ENCODE data around the gene LSM6.
A peak's percentile ranks its signal among the peaks of the same experiment; 100 is the strongest.

Gene LSM6

GRCh38 chr4:146175541-146176453 is at the start of gene LSM6:
Gene LSM6, plus strand, starts transcription at chr4:146175718. Its CDS starts 7,204 bp downstream, at chr4:146182922.
- peak; percentile 88 for DNase-seq (ENCODE audit: low spot score)

GRCh38 chr4:146132445-146132844 is 43.1 kb upstream of the LSM6 start:
- DNase-seq (ENCODE audit: low spot score), result no peak

- no peak for DNase-seq (ENCODE audit: low spot score)
Observed at GRCh38 chr4:146134761-146135445, 40.6 kb upstream of the LSM6 start.

DNA sequence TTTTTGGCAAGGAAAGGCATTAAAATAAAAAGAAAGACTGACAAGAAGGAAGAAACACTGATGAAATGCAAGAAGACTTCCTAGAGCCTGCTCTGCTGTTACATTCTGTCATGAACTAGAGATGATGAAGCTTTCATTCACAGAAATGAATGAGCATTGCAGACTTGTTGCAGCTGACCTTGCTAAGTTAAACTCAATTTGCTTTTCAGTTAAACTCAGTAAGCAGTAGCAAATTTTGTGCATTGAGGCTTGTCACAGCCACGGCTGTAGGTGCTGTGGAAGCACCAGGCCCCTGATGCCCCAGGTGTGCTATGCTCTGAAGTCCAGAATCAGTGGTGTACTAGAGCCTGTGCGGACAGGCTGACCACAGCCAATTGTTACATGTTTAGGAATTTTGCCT is 39.6 kb upstream of the LSM6 start:
- no peak for DNase-seq (ENCODE audit: low spot score)

- DNase-seq (ENCODE audit: low spot score), result no peak
Observed at GRCh38 chr4:146142768-146143167, 32.8 kb upstream of the LSM6 start.

DNA sequence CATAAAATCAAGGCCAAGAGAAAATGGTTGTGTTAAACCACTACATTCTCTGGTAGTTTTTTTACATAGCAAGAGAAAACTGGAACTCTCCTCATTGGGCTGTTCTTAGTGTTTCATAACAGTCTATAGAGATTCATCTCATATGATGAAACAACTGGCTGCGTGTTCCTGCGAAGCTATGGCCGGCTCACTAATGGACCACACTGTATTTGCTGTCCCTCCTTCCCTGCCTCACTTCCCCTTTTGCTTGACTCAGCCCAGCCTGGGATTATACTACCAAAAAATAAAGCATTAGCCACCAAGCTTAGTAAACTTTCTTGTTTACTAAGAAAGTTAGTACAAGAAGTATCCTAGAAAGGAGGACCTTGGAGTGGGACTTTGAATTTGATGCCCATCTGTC is 31.6 kb upstream of the LSM6 start:
- DNase-seq (ENCODE audit: low spot score), result no peak

DNA sequence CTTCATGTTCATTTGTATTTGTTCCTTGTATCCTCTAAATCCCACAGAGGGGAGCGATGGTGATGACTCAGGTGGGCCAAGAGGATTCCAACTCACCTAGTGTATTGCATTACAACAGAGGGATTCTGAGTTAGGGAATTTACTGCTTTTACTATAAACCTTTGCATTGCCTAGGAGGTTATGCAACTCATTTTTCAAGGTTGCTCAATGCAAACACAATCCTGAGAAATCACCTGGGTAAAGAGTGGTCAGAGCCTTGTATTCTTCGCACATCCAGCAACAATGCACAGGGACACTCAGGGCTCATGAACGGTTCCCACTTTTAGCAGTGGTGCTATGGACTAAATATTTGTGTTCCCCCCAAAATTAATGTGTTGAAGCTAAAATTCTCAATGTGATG is 28.6 kb upstream of the LSM6 start:
- no peak for DNase-seq (ENCODE audit: low spot score)

- DNase-seq (ENCODE audit: low spot score), result no peak
Observed at GRCh38 chr4:146148021-146148420, 27.5 kb upstream of the LSM6 start.

GRCh38 chr4:146154057-146154456 is 21.5 kb upstream of the LSM6 start:
- no peak for DNase-seq (ENCODE audit: low spot score)

GRCh38 chr4:146155152-146155724 is 20.3 kb upstream of the LSM6 start:
- DNase-seq (ENCODE audit: low spot score), result no peak

DNA sequence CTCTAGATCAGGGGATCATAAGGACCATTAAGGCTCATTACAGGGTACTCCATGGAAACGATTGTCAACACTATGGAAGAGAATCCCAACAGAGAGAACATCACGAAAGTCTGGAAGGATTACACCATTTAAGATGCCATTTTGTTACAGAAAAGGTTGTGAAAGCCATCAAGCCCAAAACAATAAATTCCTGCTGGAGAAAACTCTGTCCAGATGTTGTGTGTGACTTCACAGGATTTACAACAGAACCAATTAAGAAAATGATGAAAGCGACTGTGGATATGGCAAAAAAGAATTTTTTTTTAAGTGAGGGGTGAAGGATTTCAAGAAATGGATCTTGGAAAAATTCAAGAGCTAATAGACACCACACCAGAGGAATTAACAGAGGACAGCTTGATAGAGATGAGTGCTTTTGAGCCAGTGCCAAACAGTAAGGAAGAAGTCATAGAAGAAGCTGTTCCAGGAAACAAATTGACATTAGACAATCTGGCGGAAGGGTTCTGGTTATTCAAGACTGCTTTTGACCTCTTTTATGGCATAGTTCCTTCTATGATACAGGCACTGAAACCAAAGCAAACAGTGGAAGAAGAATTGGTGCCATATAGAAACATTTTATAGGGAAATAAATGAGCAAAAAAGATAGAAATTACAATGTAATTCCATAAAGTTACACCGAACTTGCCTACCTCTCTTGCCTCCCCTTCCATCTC is 17.3 kb upstream of the LSM6 start:
- no peak for DNase-seq (ENCODE audit: low spot score)

DNA sequence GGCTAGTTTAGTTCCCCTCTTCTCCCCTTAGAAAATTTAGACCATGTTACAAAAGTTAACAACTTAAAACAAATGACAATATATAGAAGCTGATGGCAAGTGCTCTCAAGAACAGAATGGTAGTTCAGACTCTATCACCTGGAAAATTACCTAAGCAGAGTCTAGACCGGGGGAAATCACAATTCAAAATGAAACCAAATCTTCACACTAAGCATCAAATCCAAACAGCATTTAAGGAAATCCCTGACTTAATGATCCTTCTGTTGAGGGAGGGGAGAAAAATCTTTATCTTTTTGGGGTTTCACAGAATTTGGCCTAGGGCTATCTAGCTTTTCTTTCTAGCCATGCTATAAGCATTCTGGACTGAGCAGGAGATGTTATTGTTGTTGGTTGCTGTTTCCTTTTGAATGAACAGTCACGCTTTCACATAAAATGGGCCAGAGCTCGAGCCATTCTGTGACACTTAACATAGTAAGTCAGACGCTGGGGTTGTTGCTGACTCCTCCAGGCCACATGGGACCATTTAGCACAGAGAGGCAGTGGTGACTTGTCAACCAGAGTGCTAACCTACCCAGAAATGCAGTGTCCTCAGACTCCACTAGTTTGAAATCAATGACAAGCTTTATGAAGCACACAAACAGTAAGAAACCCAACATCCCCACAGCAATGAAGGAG is 16.0 kb upstream of the LSM6 start:
- DNase-seq (ENCODE audit: low spot score), result no peak

DNA sequence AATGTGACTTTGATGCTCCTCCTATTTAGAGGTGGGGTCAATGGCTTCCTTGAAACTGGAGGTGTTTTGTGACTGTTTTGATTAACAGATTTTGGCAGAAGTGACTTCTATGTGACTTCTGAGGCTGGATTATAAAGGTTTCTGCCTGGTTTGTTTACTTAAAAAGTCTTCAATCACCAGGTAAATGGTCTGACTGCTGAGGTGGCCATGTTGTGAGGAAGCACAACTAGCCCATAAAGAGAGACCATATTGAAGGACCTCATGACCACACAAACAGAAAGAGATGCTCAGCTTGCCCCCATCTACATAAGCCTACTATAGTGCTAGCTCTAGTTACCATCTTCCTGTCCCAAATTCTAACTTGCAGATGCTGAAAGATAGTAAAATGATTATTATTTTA is 14.3 kb upstream of the LSM6 start:
- DNase-seq (ENCODE audit: low spot score), result no peak

GRCh38 chr4:146165221-146165620 is 10.3 kb upstream of the LSM6 start:
- DNase-seq (ENCODE audit: low spot score), result no peak

DNA sequence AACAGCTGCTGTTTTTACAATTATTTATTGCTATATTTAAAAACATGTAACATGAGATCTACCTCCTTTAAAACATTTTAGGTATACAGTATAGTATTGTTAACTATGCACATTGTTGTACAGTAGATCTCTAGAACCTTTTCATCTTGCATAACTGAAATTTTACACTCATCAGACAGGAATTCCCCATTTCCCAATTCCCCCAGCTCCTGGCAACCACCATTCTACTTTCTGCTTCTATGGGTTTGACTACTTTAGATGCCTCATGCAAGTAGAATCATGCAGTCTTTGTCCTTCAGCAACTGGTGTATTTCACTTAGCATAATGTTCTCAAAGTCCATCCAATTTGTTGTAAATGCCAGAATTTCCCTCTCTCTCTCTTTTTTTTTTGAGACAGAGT is 9.7 kb upstream of the LSM6 start:
- DNase-seq (ENCODE audit: low spot score), result no peak

- DNase-seq (ENCODE audit: low spot score), result no peak
Observed at GRCh38 chr4:146170149-146170548, 5.4 kb upstream of the LSM6 start.

- no peak for DNase-seq (ENCODE audit: low spot score)
Observed at GRCh38 chr4:146176891-146177290, 1.4 kb downstream of the LSM6 start.

- DNase-seq (ENCODE audit: low spot score), result no peak
Observed at GRCh38 chr4:146178126-146178525, 2.6 kb downstream of the LSM6 start.

GRCh38 chr4:146179784-146180370 is 4.4 kb downstream of the LSM6 start:
- no peak for DNase-seq (ENCODE audit: low spot score)

- no peak for DNase-seq (ENCODE audit: low spot score)
Observed at GRCh38 chr4:146182443-146182842, 6.9 kb downstream of the LSM6 start.

- DNase-seq (ENCODE audit: low spot score), result no peak
Observed at GRCh38 chr4:146183209-146183608, 7.7 kb downstream of the LSM6 start.

Measured in LoVo (cell line).